HG03558 (cell line): ENCODE measurements around the gene SH3RF3.

Experiments used
- ATAC-seq: cut with Tn5 transposase; IDR thresholded peaks from one replicate; pipeline ENCODE4 v1.9.1; 2021; ENCODE audit warnings: moderate number of reproducible peaks; ENCODE audit not compliant: unreplicated experiment; ENCODE audit errors: extremely low read depth

SH3RF3 gene

DNA sequence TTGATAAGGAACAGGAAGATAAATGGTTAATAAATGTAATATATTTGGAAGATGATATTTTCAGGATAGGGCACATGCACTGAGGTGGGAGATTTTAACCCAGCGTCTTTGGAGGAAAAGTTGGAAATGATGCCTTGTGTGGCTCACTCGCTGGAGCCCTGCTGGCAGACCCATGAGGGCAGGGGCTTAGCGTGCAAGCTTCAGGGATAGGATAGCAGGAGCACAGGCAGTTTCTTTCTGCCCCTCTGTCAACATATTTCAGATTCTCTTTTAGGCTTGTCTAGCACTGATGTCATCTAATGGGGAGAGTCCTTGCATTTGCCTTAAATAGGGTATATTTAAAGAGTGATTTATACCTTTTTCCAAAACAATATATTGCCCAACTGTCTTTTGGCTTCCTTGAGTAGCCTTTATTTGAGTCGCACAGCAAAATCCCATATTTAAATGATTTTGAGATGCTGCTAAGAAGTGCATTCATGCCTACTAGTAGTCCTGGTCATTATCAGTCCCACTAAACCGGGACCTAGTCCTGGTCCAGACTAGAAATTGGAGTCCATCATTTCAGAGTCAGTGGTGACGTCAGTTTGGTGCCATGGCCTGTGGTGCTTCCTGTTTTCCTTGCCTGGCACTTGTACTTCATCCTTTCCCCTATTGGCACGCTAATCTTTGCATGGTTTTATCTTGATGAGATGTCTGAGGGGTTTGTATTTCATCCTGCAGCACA lies 45.8 kb downstream of the SH3RF3 start:
- ATAC-seq = no peak

DNA sequence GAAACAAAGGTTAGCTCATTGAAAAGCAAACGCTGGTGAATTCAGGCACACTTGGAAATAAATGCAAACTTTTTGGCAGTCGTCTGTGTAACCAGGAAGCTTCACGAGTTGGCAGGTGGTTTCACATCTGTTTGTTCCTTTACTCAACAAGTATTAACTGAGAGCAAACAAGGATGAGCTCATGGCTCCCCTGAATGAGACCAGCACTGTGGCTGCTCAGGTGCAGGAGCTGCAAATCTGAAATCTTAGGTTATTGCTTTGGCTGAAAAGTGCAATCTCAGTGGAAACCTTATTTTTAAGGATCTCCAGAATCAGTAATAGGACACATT lies 46.3 kb downstream of the SH3RF3 start:
- no peak for ATAC-seq

DNA sequence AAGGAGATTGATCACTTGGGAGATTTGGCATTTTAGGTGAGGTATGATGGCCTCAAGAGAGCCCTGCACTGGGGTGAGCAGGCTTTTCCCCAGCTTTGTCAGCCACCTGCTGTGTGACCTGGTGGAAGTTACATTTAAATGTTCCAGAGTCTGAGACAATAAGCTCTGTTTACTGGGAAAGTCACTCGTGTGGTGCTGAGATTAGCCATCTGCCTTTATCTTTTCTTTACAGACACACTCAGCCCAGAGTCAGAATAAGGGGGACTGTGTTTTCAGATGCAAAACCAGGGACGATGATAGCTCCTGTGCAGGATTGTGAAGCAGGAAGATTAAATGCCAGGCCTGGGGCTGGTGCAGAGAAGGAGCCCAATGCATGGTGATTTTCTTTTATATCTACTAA lies 47.9 kb downstream of the SH3RF3 start:
- no peak for ATAC-seq

DNA sequence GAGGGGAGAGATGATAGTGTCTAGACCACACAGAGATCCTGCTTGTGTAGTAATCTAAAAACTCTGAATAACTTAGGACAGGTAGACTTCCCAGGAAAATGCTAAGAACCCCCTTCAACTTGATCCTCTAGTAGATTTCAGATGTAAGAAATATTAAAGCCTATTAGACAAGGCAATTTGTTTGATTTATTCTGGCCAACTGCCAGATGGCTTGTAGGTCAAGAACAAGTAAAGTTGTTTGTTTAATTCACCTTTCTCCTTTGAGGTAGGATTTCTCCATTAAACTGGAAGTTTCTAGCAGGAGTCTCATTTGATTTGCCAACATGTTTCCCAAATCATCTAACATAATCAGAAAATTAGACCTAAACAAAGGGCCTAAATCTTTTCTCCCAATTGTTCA lies 48.6 kb downstream of the SH3RF3 start:
- no peak for ATAC-seq

DNA sequence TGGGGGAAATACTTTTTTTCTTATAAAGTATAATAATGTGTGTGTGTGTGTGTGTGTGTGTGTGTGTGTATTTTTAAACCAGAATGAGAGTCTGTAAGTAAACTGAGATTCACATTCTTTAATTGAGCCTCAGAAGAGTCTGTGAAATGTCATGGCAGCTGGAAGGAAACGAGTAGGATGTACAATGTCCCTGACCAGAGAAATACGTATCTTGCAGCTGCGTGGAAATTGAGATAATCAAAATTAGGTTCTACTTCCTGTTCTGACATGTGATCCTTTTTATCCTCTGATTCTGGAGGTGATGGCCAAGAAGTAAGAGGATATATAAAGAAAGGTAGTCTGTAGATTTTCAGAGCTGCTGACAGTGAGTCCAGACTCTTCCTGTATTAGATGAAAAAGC lies 50.0 kb downstream of the SH3RF3 start:
- ATAC-seq = no peak

DNA sequence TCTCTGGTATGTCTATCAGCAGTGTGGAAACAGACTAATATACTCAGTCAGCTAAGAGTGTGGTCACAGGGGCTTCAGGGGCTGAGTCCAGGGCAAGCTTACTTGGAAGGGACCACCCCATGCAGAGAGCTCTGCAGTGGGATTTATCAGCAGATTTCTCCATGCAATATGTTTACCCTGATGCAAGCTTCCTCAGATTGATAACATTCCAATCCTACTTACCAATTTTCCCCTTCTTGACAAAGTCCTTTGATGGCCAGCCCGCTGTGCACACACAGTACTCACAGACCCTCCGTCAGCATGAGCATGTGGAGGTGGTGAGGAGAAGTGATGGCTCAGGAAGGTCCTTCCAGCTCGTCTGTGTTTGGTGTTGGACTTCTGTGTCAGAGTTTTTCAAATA lies 51.8 kb downstream of the SH3RF3 start:
- no peak for ATAC-seq

DNA sequence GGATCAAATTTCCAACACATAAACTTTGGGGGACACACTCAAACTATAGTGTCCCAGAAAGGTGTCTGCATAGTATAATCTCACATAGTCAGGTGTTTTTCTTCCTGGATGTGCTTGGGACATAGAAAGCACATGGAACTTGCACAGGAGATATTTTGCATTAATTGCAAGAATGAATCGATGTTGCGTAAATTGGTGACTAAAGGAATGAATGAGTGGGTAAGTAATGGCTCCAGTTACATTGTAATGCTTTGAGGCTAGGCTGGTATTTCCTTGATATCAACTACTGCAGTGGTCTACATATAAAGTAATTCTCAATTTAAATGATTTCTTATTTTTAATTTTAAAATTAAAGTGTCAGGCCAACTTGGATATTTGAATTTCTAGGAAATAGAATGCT lies 53.4 kb downstream of the SH3RF3 start:
- no peak for ATAC-seq

DNA sequence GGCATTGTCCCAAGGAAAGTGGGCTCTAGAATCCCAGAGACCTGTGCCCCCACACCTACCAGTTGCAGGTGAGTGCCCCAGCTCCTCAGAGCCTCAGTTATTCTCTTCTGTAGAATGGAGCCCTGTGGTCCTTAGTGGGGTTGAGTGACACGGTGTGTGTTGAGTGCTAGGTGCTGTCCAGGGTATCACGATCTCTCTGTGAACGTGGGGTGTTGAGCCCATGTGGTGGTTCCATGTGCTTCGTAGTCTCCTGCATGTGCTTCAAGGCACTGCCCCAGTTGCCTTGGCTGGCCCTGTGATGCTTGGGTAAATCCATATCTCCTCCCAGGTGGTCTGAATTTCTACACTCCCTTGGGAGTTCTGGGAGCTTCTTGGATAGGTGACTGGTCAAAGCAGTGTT lies 54.9 kb downstream of the SH3RF3 start:
- ATAC-seq = no peak

DNA sequence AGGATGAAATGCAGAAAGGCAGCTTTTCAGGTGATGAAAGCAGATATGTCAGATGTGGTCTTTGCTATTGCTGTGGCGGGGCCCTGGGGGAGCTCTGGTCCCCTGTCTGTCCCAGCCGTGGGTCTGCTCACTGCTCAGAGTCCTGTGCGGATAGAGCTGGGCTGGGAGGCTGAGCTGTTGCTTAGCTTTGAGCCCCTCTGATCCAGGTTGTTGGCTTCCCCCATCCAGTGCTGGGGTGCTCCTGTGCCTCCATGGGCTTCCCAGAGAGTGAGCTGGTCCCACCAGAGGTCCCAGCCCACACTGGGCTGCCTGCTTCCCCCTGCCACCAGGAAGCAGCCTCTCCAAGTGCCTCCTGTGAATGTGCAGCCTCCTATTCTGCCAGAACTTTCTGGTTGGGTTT lies 55.4 kb downstream of the SH3RF3 start:
- no peak for ATAC-seq

DNA sequence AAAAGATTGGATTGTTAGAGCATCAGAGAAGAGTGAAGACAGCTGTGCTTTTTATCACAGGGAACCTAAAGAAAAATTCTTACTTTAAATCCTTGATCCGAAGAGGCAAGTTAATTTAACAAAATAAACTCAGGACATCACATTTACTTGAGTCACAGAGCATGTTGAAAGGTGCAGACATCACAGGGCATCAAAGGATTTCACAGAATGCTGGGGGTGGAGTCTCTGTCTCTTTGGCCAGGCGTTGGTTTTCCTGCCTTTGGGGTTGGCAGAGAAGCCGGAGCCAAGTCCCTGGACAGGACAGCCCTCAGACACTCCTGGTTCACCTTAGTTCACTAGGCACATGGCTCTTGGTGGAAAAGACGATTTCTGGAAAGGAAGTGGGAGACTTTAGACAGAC lies 56.3 kb downstream of the SH3RF3 start:
- no peak for ATAC-seq

DNA sequence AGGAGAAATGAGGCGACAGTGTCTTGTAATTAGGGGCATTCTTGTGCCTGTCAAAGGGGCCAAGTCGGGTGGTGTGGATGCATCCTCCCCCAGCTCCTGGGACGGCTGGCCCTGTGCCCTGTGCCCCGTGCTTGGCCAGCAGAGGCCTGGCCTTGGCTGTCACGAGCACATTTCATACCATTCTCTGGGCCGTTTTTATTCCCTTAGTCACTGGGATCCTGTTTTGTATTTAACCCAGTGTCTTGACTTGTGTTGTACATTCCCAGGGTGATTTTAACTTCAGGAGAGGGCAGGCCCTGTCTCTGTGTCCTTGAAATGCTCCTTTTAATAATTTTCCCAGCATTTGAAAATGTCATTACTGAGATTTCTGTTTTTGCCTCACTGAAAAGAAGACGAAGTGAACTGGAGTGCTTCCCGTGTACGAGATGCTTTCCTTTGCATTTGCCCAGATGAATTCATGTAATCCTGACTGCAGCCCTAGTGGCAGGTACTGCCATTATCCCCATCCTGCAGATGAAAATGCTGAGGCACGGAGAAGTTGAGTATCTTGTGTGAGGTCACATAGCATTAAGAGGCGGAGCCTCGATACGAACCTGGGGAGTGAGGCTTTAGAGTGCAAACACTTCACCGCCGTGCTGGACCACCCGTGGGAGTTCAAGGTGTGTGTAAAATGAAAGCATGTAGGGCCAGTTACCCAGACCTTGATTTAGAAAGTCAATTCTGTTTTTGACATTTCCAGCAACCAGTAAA lies 57.0 kb downstream of the SH3RF3 start:
- no peak for ATAC-seq

DNA sequence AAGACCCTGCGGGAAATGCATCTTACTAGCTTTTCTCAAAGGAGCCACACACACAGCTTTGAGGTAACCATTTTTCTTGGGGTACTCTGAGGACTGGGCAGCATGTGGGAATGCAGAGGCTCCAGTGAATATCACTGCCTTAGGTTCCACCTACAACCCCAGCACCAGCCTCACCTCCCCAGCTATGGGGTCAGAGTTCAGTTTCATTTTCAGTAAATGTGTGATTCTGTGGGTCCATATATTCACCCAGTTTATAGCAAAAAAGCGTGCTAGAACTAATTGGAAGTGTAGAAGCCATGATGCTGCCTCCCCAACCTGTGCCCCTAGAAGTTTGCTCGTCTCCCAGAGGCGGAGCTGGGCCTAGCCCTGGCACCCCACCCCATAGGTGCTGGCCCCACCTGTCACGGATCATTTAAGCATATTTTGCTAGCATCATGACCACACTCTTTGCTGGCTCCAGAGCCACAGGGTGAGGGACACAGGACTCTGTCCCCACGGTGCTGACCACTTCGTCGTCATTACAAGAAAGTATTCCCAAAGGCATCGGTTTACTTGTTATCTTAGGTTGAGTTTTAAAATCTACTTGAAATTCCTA lies 57.7 kb downstream of the SH3RF3 start:
- no peak for ATAC-seq

DNA sequence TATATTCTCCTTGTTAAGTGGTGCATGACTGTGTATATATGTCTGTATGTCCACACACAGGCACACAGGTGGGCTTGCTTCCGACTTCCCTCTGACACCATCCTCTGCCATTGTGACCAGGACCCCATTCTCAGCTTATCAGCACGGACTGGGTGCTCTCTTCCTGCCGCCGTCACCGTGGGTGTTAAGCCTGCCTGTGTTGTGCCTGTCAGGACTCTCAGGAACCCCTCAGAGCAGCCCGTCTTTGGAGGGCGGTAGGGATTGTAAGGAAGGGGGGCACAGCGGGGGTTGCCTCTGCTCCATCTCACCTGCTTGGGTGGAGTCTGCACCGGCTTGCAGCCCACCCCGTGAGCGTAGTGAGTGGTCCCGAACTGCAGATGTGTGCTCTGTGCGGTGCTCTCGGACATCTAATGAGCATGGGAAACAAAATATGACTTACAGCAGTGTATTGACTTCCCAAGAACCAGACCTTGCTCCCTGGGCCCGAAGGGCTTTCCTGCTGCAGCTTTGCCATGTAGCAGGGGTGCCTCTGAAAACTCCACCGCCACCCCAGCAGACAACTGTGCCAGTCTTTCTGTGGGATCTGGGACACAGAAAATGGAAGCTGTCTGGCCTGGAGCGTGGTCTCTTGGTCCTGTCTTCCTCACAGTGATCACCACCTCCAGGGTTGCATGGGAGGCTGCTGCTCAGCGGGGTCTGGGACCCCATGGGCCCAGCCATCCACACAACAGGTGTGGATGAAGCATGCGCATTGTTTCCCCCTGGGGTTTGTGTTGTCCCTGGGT lies 58.9 kb downstream of the SH3RF3 start:
- no peak for ATAC-seq

DNA sequence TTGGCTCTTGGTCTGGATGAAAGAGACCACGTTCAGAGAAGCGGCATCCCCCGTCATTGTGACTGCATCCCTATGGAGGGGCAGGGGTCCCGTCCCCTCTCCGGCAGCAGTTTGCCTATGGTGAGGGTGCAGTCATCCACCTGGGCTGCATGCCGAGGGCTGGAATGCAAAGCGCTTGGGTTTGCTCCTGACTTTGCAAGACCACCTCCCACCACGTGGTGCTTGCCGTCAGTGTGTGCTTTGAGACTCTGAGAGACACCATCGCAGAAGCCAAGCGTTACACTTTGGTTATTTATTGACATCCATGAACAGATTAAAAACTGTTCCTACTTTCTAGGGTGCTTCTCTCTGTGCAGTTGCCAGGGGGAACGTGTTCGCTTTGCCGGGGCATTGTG lies 59.5 kb downstream of the SH3RF3 start:
- ATAC-seq = no peak

DNA sequence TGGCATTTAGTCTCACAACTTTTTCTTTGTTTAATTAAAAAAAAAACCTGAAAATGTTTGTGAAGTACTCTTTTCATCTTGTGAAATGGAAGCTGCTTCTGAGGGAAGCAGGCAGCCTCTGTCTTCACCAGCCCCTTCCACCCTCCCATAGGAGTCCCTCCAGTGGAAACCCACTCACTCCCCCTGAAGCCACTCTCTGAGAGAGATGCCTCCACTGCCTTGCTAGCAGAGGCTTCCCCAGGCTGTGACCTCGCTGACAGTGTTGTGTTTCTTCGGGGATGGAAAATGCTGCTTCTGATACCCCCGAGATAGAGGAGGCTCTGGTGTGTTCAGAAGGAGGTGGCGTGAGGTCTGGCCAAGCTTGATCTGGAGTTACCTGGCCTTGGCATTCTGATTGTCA lies 59.9 kb downstream of the SH3RF3 start:
- ATAC-seq = no peak

DNA sequence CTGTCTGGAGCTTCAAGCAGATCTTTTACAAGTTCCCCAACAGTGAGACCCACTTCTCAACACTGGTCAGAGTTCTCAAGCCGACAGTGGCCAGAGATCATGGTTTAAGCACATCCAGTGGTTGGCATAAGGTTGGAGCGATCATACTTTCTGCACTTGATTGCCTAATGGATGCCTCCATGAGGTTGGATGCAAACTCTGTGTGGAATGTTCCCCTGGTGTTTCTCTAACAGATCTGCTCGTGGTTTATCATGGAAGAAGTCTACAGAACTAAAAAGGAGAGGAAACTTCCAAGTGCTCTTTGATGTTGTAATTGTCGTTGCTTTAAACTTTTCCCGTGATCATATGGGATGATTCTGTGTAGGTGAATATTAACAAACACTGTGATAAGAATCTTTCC lies 60.7 kb downstream of the SH3RF3 start:
- ATAC-seq = no peak

DNA sequence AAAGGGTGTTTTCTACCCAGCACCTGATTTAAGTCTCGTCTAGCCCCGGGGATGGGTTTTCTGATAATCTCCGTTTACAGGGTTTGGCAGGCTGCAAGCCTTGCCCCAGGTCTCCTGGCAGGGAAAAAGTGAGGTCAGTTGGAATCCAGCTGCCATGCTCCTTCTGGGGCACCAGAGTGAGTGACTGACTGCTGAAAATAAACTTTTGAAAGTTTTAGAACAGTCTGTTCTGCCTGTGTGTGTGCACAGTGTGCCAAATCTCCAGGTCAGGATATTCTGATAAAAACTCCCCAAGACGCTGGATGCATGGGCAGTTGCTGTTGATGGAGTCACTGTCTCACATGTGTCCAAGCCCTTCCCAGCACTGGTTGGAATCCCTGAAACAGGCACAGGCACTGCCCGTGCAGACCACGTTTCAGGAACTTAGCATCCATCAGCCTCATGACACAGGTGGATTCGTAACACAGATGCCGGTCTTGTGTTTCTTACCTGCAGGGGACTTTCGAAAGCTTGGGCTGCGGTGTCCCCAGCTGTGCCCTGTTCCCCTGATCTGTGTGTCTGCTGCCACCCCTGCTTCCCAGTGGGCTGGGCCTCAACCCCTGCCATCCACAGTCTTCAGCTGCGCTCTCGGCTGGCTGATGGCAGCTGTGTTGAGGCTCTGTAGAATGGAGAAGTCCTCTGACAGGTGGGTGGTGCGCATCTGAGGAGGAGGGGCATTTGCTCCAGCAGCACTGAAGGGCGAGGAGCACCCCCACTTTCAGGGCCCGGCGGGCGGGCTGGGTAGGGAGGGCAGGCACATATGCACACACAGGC lies 65.0 kb downstream of the SH3RF3 start:
- ATAC-seq = no peak

DNA sequence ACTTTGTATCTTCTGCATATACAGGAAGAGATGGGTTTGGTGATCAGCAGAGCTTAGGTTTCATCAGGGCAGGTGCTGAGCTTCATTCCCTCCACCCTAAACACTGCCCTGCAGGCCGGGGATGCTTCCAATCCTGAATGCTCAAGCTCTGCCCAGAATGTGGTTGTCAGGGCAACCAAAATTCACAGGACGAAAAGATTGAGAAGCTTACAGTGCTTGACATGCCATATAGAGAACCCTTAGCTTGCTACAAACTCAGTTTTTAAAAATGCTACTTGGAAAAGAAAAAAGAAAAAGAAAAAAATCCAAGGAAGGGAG lies 65.6 kb downstream of the SH3RF3 start:
- no peak for ATAC-seq

DNA sequence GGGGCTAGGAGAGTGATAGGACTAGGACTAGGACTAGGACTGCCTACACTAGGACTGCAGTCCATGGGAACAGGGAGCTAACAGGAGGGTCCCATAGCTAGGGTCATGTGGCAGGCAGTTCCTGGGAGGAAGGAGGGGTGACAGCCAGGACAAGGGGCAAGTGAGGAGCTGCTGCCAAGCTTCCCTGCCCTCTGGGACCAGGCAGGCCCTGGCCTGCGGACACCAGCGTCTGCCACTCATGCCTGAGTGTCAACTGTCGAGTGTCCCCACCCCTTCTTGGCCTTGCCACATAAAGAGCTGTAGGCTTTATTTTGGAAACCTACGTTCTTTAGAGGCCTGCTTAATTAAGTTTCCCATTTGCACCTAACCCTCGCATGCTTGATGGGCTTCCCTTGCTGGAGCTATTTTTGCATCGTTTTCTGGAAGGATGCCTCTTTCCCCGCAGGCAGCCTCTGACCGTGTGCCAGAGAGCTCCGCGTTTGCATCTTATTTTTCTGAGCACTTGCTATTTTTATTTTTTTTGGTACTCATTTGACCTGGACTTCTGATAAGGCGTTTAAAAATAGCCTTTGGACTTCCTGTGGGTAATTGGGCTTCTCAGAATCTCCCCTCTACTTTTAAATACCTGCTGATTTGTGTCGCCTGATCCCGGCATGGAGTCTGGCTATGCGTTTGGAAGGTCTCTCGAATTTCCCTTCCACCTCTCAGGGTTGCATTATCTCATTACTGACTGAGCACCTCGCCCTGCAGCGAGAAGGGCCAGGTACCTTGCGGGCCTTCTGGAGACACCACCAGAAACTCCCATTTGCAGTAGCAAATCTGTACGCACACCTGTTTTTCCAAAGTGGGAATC lies 66.4 kb downstream of the SH3RF3 start:
- ATAC-seq = no peak
